Sigmoid colon (tissue), 7 donors: ENCODE data around the gene DCUN1D4. TPM values are rescaled to one million over a fixed set of nuclear protein-coding genes. Genes with fewer than 3 reads are reported as not detected.
A peak's percentile ranks its signal among the peaks of the same experiment; 100 is the strongest.

ENCODE experiments used
- DNase-seq: peaks from one replicate; pipeline ENCODE4 v3.0.0-alpha.2; 2019
- H3K27ac ChIP-seq, 4 donors: fragments of 200-600 bp; sonication (generic); one replicate each; pipeline ENCODE4 v1.5.1; 2016 to 2019; ENCODE audit warnings: mild to moderate bottlenecking in 1 of 4
- H3K27me3 ChIP-seq, 3 donors: fragments of 200-600 bp; sonication (generic); one replicate each; pipeline ENCODE4 v1.5.1; 2019; ENCODE audit warnings: mild to moderate bottlenecking in 1 of 3
- H3K36me3 ChIP-seq, 4 donors: fragments of 200-600 bp; sonication (generic); one replicate each; pipeline ENCODE4 v1.5.1; 2016 to 2019
- H3K4me1 ChIP-seq, 4 donors: fragments of 200-600 bp; sonication (generic); one replicate each; pipeline ENCODE4 v1.5.1; 2017 to 2019
- H3K4me3 ChIP-seq, 4 donors: fragments of 200-600 bp; sonication (generic); one replicate each; pipeline ENCODE4 v1.5.1; 2017 to 2019; ENCODE audit warnings: mild to moderate bottlenecking in 2 of 4, moderate library complexity in 1 of 4
- H3K9me3 ChIP-seq, 4 donors: fragments of 200-600 bp in 3 of 4; sonication (generic) in 3 of 4; one replicate each; pipeline versions ENCODE4 v1.5.1 to v1.6.1; 2013 to 2019
- EP300 ChIP-seq, 4 donors: sonication (generic); formaldehyde crosslinking; IDR thresholded peaks; one replicate each; pipeline ENCODE4 v1.6.1; 2017; ENCODE audit warnings: antibody characterized with exemption in 4 of 4
- POLR2A ChIP-seq, 2 donors: fragments of 450-650 bp; IDR thresholded peaks; one replicate each; pipeline ENCODE4 v1.6.1; 2016; ENCODE audit warnings: antibody characterized with exemption in 2 of 2, mild to moderate bottlenecking in 2 of 2, moderate library complexity in 2 of 2
- POLR2AphosphoS5 ChIP-seq, 4 donors: sonication (generic); formaldehyde crosslinking; IDR thresholded peaks; one replicate each; pipeline ENCODE4 v1.6.1; 2017; ENCODE audit warnings: antibody characterized with exemption in 4 of 4
- WGBS, 2 donors: extraction: QIAGEN DNeasy Blood & Tissue Kit; methylation state at CpG; one replicate each; pipeline ENCODE4 v1.1.7; 2013; 5-methylcytosine and 5-hydroxymethylcytosine counted together
- intact Hi-C: fragments of 100-400 bp; cut with DNase I; formaldehyde crosslinking; loops from one replicate; pipeline ENCODE4 v1.15.1; 2023
- polyA plus RNA-seq, 3 donors: library from polyadenylated mRNA; stranded (reverse); fragments of 200-250 nt; gene quantifications; one replicate each; pipeline ENCODE4 v1.2.3, GENCODE V29; 2013
- total RNA-seq, 4 donors: library from RNA; depleted of rRNA; stranded (reverse); fragments of >200 nt; gene quantifications; one replicate each; pipeline ENCODE4 v1.1.0, GENCODE V29; 2016
- TF ChIP-seq, protein P1 (sequence below), 4 experiments: fragments of 450-650 bp in 3 of 4; fragments of 200-600 bp in 1 of 4; IDR thresholded peaks; one replicate each; pipeline ENCODE4 v1.5.1; 2016 to 2019; ENCODE audit warnings: antibody characterized with exemption in 4 of 4, mild to moderate bottlenecking in 3 of 4, moderate library complexity in 2 of 4
- donor health status: healthy with polysubstance abuse.
- donor health status: Bipolar disorder and iron deficiency.
- donor health status: healthy.

Gene DCUN1D4
- total and polyA plus RNA-seq, 7 donors: 9.6 to 76.2 (median 48.6) TPM

GRCh38 chr4:51845055-51845426, 2.1 kb downstream of the DCUN1D4 start:
- Histone ChIP-seq H3K9me3 (no peaks in the 10 kb centered on the region), H3K27me3 (no peaks in the 10 kb centered on the region), H3K36me3 (peaks cover 0 to 6% (median 0%) of the 10 kb centered on the region in 4 donors), H3K4me3 (peak overlapping the region; percentile 76 to 98 (median 94)), H3K4me1 (peaks cover 0 to 30% (median 21%) of the 10 kb centered on the region in 4 donors), H3K27ac (peak overlapping the region; percentile 99)
- intact Hi-C loops: loop anchor here (10.0 kb wide), 1 partner anchor 880 kb away; no protein-coding TSS in a partner anchor
- TF ChIP-seq, protein P1, sequence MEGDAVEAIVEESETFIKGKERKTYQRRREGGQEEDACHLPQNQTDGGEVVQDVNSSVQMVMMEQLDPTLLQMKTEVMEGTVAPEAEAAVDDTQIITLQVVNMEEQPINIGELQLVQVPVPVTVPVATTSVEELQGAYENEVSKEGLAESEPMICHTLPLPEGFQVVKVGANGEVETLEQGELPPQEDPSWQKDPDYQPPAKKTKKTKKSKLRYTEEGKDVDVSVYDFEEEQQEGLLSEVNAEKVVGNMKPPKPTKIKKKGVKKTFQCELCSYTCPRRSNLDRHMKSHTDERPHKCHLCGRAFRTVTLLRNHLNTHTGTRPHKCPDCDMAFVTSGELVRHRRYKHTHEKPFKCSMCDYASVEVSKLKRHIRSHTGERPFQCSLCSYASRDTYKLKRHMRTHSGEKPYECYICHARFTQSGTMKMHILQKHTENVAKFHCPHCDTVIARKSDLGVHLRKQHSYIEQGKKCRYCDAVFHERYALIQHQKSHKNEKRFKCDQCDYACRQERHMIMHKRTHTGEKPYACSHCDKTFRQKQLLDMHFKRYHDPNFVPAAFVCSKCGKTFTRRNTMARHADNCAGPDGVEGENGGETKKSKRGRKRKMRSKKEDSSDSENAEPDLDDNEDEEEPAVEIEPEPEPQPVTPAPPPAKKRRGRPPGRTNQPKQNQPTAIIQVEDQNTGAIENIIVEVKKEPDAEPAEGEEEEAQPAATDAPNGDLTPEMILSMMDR (IDR thresholded peaks at IDR 0.05): no peak
- TF ChIP-seq POLR2AphosphoS5 (IDR thresholded peaks at IDR 0.05): no peak
- no peak for TF ChIP-seq EP300 (IDR thresholded peaks at IDR 0.05)
- TF ChIP-seq POLR2A (IDR thresholded peaks at IDR 0.05): no peak
- no peak for DNase-seq
- WGBS, 2 donors: 25 to 57% methylated on average over 6 of the region's 6 CpGs

DNA sequence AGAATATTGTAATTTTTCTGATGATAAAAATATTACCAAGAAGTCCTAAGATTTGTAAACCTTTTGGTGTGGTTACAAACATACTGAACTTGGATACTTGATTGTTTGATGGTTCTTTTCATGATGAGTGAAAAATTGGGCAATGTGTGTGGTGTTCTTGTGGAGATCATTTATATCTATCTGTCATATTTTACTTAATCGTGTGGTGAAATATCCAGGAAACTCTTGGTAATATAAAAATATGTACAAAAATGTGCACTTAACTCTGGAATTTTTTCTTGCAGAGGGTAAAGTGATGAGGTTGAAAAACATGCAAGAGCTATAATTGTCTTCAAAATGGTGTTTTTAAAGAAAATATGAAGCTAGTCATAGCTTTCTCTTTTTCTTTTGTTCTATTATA, 2.8 kb downstream of the DCUN1D4 start:
- DNase-seq: no peak
- 60 to 84% methylated on average over 1 of the region's 1 CpG for WGBS, 2 donors
- Histone ChIP-seq H3K9me3 (no peaks in the 10 kb centered on the region), H3K27me3 (no peaks in the 10 kb centered on the region), H3K27ac (peak overlapping the region in 1 of 4 donors; percentile 99), H3K36me3 (peaks cover 0 to 6% (median 0%) of the 10 kb centered on the region in 4 donors), H3K4me3 (no peak overlapping the region), H3K4me1 (peaks cover 0 to 33% (median 21%) of the 10 kb centered on the region in 4 donors)
- TF ChIP-seq POLR2AphosphoS5 (IDR thresholded peaks at IDR 0.05) (no peak), EP300 (IDR thresholded peaks at IDR 0.05) (no peak), POLR2A (IDR thresholded peaks at IDR 0.05) (no peak)
- TF ChIP-seq, protein P1 (IDR thresholded peaks at IDR 0.05): no peak
- intact Hi-C loops: loop anchor here (10.0 kb wide), 1 partner anchor 879 kb away; no protein-coding TSS in a partner anchor

DNA sequence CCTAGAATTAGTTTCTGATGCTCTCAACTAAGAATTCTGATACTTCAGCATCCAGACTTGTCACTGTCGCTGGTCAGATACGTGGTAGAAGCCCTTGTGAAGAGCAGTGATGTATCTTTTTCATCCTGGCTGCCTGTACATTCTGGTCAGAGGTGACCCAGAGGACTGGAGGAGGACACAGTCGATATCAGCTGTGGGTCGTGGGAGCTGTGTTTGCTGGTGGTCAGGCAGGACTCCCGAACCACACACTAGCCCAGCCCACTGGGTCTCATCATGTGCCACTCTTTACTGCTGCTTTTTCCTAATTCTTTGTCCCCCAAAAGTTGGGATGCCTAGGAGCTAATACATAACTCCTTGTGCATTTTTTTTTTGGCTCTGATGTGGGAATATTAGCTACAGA, 6.5 kb downstream of the DCUN1D4 start:
- Histone ChIP-seq H3K9me3 (no peaks in the 10 kb centered on the region), H3K27me3 (no peaks in the 10 kb centered on the region), H3K4me3 (no peak overlapping the region), H3K27ac (no peak overlapping the region), H3K4me1 (peaks cover 0 to 61% (median 44%) of the 10 kb centered on the region in 4 donors), H3K36me3 (peaks cover 0 to 6% (median 0%) of the 10 kb centered on the region in 4 donors)
- intact Hi-C loops: loop anchor here (10.0 kb wide), 1 partner anchor 875 kb away; no protein-coding TSS in a partner anchor
- no peak for TF ChIP-seq POLR2AphosphoS5 (IDR thresholded peaks at IDR 0.05)
- TF ChIP-seq POLR2A (IDR thresholded peaks at IDR 0.05): no peak
- no peak for TF ChIP-seq EP300 (IDR thresholded peaks at IDR 0.05)
- TF ChIP-seq, protein P1 (IDR thresholded peaks at IDR 0.05): no peak
- WGBS, 2 donors: 81 to 85% methylated on average over 5 of the region's 5 CpGs
- DNase-seq: no peak

- peaks cover 0 to 55% (median 43%) of the 10 kb centered on the region in 4 donors for H3K4me1 ChIP-seq
- intact Hi-C loops: no loop called here
- WGBS, 2 donors: 95 to 96% methylated on average over 4 of the region's 4 CpGs
- no peak for TF ChIP-seq EP300 (IDR thresholded peaks at IDR 0.05)
- TF ChIP-seq, protein P1 (IDR thresholded peaks at IDR 0.05): no peak
- no peak for TF ChIP-seq POLR2A (IDR thresholded peaks at IDR 0.05)
- no peak for TF ChIP-seq POLR2AphosphoS5 (IDR thresholded peaks at IDR 0.05)
- H3K27ac ChIP-seq: no peak overlapping the region
- no peak overlapping the region for H3K4me3 ChIP-seq
- DNase-seq: no peak
- no peaks in the 10 kb centered on the region for H3K9me3 ChIP-seq
- no peaks in the 10 kb centered on the region for H3K27me3 ChIP-seq
- peaks cover 0 to 6% (median 0%) of the 10 kb centered on the region in 4 donors for H3K36me3 ChIP-seq
Measured at GRCh38 chr4:51850294-51850693, 7.3 kb downstream of the DCUN1D4 start.
